22Rv1 (cell line): ENCODE results near the gene GATA5.

Experiments used
- H3K27ac ChIP-seq: fragments of 450-650 bp; 2 replicates; pipeline ENCODE4 v1.5.1; 2017
- ZFX ChIP-seq: fragments of 450-650 bp; IDR thresholded peaks from 2 replicates; pipeline ENCODE4 v1.6.1; 2017; ENCODE audit warnings: antibody characterized with exemption, borderline replicate concordance
- TF ChIP-seq, protein P1 (sequence below): fragments of 450-650 bp; IDR thresholded peaks from 2 replicates; pipeline ENCODE4 v1.5.1; 2017; ENCODE audit warnings: mild to moderate bottlenecking

The GATA5 gene

DNA sequence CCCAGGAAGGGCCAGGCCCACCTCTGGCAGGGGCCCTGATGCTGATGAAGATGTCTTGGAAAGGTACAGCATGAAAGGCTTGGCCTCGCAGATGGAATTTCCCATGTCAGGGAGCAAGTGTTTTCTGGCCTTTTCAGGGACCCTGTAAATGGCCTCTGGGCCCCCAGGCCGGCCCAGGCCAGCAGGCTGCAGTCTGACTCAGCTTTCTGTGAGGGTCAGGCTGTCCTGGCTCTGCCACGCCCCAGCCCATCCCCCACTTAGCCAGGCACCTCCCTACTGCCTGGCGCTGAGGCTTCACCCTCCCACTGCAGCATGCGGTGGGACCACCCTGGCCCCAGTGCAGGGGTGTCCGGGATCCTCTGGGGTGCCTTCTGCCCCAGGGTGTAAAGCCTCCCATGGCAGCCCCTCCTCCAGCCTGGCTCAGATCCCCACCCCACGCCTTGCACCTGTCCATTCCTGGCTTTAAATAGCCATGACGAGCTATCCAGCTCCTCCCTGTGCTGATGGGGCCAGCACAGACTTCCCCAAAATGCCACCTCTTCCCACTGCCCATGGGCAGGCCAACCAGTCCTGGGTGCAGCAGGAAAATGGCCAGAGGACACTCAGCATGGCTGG lies 35.6 kb upstream of the GATA5 start:
- TF ChIP-seq ZFX: no peak
- TF ChIP-seq, protein P1, sequence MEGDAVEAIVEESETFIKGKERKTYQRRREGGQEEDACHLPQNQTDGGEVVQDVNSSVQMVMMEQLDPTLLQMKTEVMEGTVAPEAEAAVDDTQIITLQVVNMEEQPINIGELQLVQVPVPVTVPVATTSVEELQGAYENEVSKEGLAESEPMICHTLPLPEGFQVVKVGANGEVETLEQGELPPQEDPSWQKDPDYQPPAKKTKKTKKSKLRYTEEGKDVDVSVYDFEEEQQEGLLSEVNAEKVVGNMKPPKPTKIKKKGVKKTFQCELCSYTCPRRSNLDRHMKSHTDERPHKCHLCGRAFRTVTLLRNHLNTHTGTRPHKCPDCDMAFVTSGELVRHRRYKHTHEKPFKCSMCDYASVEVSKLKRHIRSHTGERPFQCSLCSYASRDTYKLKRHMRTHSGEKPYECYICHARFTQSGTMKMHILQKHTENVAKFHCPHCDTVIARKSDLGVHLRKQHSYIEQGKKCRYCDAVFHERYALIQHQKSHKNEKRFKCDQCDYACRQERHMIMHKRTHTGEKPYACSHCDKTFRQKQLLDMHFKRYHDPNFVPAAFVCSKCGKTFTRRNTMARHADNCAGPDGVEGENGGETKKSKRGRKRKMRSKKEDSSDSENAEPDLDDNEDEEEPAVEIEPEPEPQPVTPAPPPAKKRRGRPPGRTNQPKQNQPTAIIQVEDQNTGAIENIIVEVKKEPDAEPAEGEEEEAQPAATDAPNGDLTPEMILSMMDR: no peak
- no peak overlapping the region for H3K27ac ChIP-seq

- TF ChIP-seq, protein P1: no peak
- TF ChIP-seq ZFX: no peak
- no peak overlapping the region for H3K27ac ChIP-seq
These were observed 32.9 kb upstream of the GATA5 start for GRCh38 chr20:62508641-62509051.

DNA sequence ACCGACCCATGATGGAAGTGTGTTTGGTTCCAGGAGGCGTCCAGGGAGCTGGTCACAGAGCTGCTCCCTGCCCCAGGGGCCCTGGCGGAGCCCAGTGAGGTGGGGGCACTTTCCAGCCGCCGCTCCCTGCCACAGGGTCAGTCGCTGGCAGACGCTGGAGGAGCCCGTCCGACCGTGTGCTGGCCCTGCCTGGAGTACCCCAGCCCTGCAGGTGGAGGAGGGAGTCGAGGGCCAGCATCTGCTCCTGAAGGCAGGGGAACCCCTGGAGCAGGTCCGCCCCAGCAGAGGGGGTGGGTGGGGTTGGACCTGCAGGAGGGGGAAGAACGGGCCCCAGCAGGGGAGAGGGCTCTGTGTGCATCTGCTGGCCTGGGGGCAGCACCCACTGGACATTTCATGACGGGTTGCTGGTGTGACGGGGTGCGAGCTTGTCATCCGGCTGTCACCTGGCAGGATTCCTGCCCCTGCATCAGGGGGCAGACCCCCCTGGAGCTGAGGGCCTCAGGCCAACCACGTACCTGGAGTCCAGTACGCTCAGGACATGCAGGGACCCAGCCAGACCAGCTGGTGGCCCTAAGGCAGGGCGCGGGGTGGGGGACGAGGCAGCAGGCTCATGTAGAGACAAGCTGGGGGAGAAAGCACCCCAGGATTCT lies 32.3 kb upstream of the GATA5 start:
- TF ChIP-seq ZFX: no peak
- TF ChIP-seq, protein P1: no peak
- no peak overlapping the region for H3K27ac ChIP-seq

DNA sequence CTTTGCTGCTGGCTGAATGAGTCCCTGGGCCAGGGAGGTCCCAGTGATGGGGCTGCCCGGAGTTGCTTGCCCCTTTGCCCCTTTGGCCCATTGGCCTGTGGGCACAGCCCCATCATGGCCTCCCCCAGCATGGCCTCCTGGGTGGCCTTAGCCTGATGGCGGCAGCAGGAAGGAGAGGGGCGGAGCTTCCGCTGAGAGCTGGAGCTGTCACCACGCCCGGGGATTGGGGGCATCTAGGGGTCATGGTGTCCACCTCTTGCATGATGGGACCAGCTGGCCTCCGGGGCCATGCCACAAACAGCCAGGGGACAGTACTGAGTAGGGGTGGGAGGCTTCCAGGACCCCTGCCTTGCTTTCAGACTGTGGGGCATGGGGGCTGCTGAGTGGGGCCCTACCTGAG lies 31.5 kb upstream of the GATA5 start:
- TF ChIP-seq, protein P1: no peak
- no peak for TF ChIP-seq ZFX
- no peak overlapping the region for H3K27ac ChIP-seq

DNA sequence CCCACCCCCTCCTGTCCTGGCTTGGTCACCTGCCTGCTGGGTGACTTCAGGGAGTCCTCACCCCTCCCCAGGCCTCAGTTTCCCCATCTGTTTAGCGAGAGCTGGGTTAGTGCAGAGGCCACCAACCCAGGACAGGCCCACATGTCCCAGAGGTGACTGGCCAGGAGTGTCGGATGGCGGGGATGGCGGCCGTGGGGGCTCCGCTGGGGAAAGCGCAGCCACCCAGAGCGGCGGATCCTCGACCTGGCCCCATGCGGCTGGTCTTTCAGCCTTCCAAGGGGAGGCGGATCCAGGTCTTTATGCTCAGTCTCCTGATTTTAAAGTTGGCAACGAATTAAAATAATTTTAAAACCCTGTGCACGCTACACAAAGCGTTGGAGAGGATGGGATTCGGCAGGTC lies 31.0 kb upstream of the GATA5 start:
- no peak for TF ChIP-seq ZFX
- TF ChIP-seq, protein P1: no peak
- H3K27ac ChIP-seq: no peak overlapping the region

GRCh38 chr20:62506087-62506486 lies 30.3 kb upstream of the GATA5 start:
- TF ChIP-seq, protein P1: no peak
- TF ChIP-seq ZFX: no peak
- H3K27ac ChIP-seq: no peak overlapping the region

DNA sequence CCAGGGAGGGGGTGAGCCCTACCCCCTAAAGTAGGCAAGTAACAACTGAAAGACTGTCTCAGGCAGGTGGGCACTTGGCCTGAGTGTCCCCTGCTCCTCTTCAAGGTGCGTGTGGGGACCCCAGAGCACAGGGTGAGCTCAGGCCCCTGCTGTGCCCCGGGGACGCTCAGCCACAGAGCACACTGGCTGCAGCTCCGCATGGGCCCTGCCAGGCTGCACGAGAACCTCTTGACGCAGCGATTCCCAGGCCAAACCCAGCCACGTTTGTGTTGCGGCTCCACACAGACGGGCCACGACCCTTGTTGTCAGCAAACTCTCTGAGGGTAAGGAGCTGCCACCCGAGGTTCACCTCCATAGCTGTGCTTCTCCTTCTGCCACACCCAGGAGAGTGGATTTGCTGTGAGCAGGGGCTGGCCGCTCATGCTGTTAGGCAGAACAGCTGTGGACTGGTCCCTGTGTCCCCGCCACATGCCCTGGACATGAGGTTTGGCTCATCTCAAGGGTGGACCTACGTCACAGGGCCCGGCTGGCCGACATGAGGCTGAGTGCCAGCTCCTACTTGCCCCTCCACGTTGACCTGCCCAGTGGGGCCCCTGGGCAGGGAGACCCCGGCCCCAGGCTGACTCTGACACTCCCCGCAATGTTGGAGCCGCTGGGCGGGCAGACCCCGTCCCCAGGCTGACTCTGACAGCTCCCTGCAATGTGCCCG lies 29.7 kb upstream of the GATA5 start:
- no peak overlapping the region for H3K27ac ChIP-seq
- TF ChIP-seq ZFX: no peak
- TF ChIP-seq, protein P1: no peak
